KOPT-K1 (cell line): ENCODE results near the gene OPTN.
"Not testable (repeated sequence)": the region's sequence is repeated elsewhere in the genome, so short reads cannot be mapped to it uniquely, and the experiment has no call there.

Source experiments
- H3K27ac ChIP-seq: fragments of 200-600 bp; sonication (generic); 2 replicates; pipeline ENCODE4 v1.5.1; 2016; ENCODE audit warnings: antibody characterized with exemption, mild to moderate bottlenecking, low read depth, low read length; ENCODE audit not compliant: poor library complexity, severe bottlenecking
- H3K36me3 ChIP-seq: fragments of 200-600 bp; sonication (generic); 2 replicates; pipeline ENCODE4 v1.5.1; 2017; ENCODE audit warnings: antibody characterized with exemption, mild to moderate bottlenecking, low read length, moderate library complexity; ENCODE audit not compliant: insufficient read depth
- H3K9me3 ChIP-seq: fragments of 200-600 bp; sonication (generic); 2 replicates; pipeline ENCODE4 v1.5.1; 2017; ENCODE audit warnings: antibody characterized with exemption, low read length, mild to moderate bottlenecking; ENCODE audit not compliant: insufficient read depth, poor library complexity, severe bottlenecking

OPTN gene

GRCh38 chr10:13099666-13100348 lies at the start of gene OPTN:
Gene OPTN, plus strand, starts transcription at chr10:13100163. Its CDS starts 8,960 bp downstream, at chr10:13109123.
- Histone ChIP-seq H3K27ac (peak within 1 kb of the TSS; percentile 69), H3K9me3 (no peaks in the 10 kb centered on the region), H3K36me3 (no peaks in the 10 kb centered on the region)

- H3K9me3 ChIP-seq: no peaks in the 10 kb centered on the region
- H3K27ac ChIP-seq: no peak overlapping the region
- no peaks in the 10 kb centered on the region for H3K36me3 ChIP-seq
These were observed 48.8 kb upstream of the OPTN start for GRCh38 chr10:13051126-13051694.

DNA sequence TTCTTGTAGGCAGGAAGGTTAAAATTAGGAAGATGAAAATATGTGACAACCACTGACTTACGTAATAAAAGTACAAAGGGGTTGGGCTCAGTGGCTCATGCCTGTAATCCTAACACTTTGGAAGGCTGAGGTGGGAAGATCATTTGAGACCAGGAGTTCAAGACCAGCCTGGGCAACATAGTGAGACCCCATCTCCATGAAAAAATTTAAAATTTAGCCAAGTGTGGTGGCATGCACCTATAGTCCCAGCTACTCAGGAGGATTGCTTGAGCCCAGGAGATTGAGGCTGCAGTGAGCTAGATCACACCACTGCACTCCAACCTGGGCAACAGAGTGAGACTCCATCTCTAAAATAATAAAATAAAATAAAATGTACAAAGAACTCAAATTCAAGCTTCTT lies 46.8 kb upstream of the OPTN start:
- not testable (repeated sequence) for H3K27ac ChIP-seq, H3K9me3 ChIP-seq, H3K36me3 ChIP-seq

GRCh38 chr10:13053794-13054462 lies 46.0 kb upstream of the OPTN start:
- Histone ChIP-seq H3K9me3 (no peaks in the 10 kb centered on the region), H3K27ac (no peak overlapping the region), H3K36me3 (no peaks in the 10 kb centered on the region)

DNA sequence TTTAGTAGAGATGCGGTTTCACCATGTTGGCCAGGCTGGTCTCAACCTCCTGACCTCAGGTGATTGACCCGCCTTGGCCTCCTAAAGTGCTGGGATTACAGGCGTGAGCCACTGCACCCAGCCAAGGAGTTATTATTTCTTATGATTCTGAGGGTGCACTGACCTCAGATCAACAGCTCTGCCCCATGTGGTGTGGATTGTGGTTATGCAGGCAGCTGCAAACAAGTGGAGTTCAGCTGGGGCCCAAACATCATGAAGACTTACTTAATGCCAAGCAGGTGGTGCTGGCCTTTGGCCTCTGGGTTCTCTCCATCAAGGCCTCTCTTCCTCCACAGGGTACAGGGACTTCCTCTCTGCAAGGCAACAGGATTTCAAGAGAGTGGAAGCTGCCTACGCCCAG lies 45.1 kb upstream of the OPTN start:
- Histone ChIP-seq H3K36me3 (no peaks in the 10 kb centered on the region), H3K9me3 (no peaks in the 10 kb centered on the region), H3K27ac (no peak overlapping the region)

GRCh38 chr10:13056456-13057077 lies 43.4 kb upstream of the OPTN start:
- H3K9me3 ChIP-seq: no peaks in the 10 kb centered on the region

GRCh38 chr10:13062803-13063202 lies 37.2 kb upstream of the OPTN start:
- Histone ChIP-seq H3K27ac (no peak overlapping the region), H3K9me3 (no peaks in the 10 kb centered on the region), H3K36me3 (no peaks in the 10 kb centered on the region)

More at GRCh38 chr10:13056456-13057077, 43.4 kb upstream of the OPTN start:
- Histone ChIP-seq H3K27ac (no peak overlapping the region), H3K36me3 (no peaks in the 10 kb centered on the region)

DNA sequence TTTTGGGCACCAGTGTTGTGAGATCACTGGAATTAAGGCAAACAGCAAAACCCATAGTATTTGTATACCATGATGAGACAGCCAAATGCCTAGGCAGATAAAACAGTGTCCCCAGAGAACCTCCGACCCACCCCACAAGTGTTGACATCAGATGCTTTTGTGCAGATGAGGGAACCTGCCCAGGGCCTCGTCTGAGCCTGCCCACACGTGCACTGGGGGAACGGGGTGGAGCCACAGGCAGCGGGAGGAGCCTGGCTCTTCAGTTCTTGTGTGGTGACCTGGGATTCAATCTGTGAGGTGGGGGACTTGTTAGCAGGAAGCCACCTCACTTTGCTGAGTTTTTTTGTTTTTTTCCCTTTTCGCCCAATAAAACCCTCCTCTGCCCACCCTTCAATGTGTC lies 33.4 kb upstream of the OPTN start:
- Histone ChIP-seq H3K36me3 (no peaks in the 10 kb centered on the region), H3K27ac (no peak overlapping the region)

DNA sequence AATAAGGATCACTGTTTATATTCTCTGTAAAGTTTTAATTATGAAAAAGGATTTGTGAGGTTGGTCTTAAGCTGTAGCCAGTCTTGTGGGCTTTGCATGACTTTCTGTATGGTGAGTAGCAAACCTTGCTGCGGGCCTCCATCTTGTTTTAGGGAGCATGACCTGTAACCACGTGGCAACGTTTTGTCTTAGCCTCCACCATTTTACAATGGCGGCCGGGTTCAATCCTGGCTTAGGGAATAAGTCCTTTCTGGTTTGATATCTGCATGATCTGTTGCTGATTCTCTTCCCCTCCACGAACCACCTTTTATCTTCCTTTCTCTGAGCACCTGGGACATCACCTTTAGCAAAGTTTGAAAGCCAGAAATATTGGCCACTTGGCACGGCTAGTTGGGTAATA lies 32.5 kb upstream of the OPTN start:
- H3K9me3 ChIP-seq: peaks cover 7% of the 10 kb centered on the region
- H3K36me3 ChIP-seq: no peaks in the 10 kb centered on the region

More for the DNA sequence above, 33.4 kb upstream of the OPTN start:
- H3K9me3 ChIP-seq: peaks cover 7% of the 10 kb centered on the region

GRCh38 chr10:13068071-13068470 lies 31.9 kb upstream of the OPTN start:
- Histone ChIP-seq H3K27ac (no peak overlapping the region), H3K9me3 (peaks cover 7% of the 10 kb centered on the region), H3K36me3 (no peaks in the 10 kb centered on the region)

More for the DNA sequence above, 32.5 kb upstream of the OPTN start:
- H3K27ac ChIP-seq: no peak overlapping the region

GRCh38 chr10:13068484-13068883 lies 31.5 kb upstream of the OPTN start:
- no peaks in the 10 kb centered on the region for H3K36me3 ChIP-seq
- no peak overlapping the region for H3K27ac ChIP-seq
- peaks cover 7% of the 10 kb centered on the region for H3K9me3 ChIP-seq

DNA sequence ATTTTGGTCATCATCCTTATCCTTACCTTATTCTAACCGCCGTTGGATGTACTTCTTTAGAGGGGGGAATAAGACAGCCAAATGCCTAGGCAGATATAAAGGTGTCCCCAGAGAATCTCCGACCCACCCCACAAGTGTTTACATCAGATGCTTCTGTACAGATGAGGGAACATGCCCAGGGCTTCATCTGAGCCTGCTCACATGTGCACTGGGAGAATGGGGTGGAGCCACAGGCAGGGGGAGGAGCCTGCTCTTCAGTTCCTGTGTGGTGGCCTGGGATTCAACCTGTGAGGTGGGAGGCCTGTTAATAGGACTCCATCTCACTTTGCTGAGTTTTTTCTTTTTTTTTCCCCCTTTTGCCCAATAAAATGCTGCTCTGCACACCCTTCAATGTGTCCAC lies 27.6 kb upstream of the OPTN start:
- no peak overlapping the region for H3K27ac ChIP-seq
- no peaks in the 10 kb centered on the region for H3K36me3 ChIP-seq
- peaks cover 7% of the 10 kb centered on the region for H3K9me3 ChIP-seq

DNA sequence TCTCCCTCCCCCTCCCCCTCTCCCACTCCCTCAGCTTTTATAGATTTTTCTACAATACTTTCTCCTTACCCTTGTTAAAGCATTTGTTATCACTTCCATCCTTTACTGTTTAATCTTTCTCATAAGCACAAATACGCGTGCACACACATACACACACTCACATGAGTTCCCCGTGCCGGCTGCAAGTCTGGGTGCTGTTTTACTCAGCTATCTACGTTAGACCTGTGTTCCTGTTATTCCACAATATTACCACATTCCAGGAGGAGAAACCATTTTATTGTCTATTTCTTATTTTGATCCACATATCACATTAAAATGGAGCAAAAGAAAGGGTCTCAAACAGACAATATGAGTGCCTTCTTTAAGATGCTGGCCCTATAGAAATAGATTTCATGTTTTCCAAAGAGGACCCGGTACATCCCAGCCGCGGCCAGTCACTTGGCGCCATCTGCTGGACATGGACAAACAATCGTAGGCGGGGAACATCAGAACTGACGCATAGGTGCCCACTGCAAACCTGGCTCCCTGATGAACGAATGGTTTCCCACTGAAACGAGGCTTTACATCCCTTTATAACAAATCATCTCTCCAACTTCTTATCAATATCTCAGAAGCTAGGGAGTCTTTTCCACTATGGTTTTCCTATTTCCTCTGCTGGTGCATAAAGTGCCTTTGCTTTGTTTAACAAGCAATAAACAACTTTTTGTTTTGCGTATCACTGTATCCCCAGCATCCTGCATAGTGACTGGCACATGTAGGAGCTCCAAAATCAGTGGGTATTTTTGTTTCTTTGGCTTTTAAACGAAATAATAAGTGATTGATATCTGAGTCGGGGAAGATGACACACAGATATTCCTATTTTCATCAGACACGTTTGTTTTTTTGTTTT lies 25.2 kb upstream of the OPTN start:
- Histone ChIP-seq H3K9me3 (peaks cover 17% of the 10 kb centered on the region), H3K36me3 (no peaks in the 10 kb centered on the region), H3K27ac (no peak overlapping the region)

- H3K36me3 ChIP-seq: no peaks in the 10 kb centered on the region
- peaks cover 26% of the 10 kb centered on the region for H3K9me3 ChIP-seq
- no peak overlapping the region for H3K27ac ChIP-seq
These were observed 20.8 kb upstream of the OPTN start for GRCh38 chr10:13078912-13079775.
